PC-9 (cell line): Measurements from ENCODE around the gene ZNF432.

ENCODE experiments used
- EZH2 ChIP-seq: fragments of 200-600 bp; sonication (generic); IDR thresholded peaks from 2 replicates; pipeline ENCODE4 v1.8.0; 2017; ENCODE audit warnings: antibody characterized with exemption, low read depth
- TF ChIP-seq, protein P1 (sequence below): fragments of 200-600 bp; sonication (generic); conservative IDR thresholded peaks from 2 replicates; pipeline ENCODE4 v1.6.1; 2017; ENCODE audit warnings: mixed run types, antibody characterized with exemption, mild to moderate bottlenecking, moderate library complexity

DNA sequence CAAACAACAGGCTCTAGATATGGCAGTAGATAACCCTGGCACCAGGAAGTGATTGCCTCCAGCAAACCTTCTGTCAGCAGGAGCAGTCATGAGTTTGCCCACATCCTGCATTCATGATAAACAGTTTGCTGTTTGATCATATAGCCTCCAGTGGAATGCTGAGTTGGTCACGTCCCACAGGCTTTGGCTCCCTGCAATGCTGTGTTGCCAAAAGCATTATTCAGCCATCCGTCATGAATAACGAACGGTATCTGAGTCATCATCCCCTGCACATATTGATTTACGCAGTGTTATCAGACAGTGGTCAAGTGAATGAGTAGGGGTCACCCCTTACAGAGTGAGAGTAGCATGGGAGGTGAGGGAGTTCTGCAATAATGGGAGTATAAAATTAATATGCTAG, 21.9 kb upstream of the ZNF432 start:
- TF ChIP-seq EZH2, result no peak
- TF ChIP-seq, protein P1, sequence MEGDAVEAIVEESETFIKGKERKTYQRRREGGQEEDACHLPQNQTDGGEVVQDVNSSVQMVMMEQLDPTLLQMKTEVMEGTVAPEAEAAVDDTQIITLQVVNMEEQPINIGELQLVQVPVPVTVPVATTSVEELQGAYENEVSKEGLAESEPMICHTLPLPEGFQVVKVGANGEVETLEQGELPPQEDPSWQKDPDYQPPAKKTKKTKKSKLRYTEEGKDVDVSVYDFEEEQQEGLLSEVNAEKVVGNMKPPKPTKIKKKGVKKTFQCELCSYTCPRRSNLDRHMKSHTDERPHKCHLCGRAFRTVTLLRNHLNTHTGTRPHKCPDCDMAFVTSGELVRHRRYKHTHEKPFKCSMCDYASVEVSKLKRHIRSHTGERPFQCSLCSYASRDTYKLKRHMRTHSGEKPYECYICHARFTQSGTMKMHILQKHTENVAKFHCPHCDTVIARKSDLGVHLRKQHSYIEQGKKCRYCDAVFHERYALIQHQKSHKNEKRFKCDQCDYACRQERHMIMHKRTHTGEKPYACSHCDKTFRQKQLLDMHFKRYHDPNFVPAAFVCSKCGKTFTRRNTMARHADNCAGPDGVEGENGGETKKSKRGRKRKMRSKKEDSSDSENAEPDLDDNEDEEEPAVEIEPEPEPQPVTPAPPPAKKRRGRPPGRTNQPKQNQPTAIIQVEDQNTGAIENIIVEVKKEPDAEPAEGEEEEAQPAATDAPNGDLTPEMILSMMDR, result no peak
